Sigmoid colon (tissue), 7 donors: ENCODE results near the gene C5orf15. TPM values are rescaled to one million over a fixed set of nuclear protein-coding genes. Genes with fewer than 3 reads are reported as not detected.

Experiments used
- DNase-seq: peaks from one replicate; pipeline ENCODE4 v3.0.0-alpha.2; 2019
- H3K27ac ChIP-seq, 4 donors: fragments of 200-600 bp; sonication (generic); one replicate each; pipeline ENCODE4 v1.5.1; 2016 to 2019; ENCODE audit warnings: mild to moderate bottlenecking in 1 of 4
- H3K27me3 ChIP-seq, 3 donors: fragments of 200-600 bp; sonication (generic); one replicate each; pipeline ENCODE4 v1.5.1; 2019; ENCODE audit warnings: mild to moderate bottlenecking in 1 of 3
- H3K36me3 ChIP-seq, 4 donors: fragments of 200-600 bp; sonication (generic); one replicate each; pipeline ENCODE4 v1.5.1; 2016 to 2019
- H3K4me1 ChIP-seq, 4 donors: fragments of 200-600 bp; sonication (generic); one replicate each; pipeline ENCODE4 v1.5.1; 2017 to 2019
- H3K4me3 ChIP-seq, 4 donors: fragments of 200-600 bp; sonication (generic); one replicate each; pipeline ENCODE4 v1.5.1; 2017 to 2019; ENCODE audit warnings: mild to moderate bottlenecking in 2 of 4, moderate library complexity in 1 of 4
- H3K9me3 ChIP-seq, 4 donors: fragments of 200-600 bp in 3 of 4; sonication (generic) in 3 of 4; one replicate each; pipeline versions ENCODE4 v1.5.1 to v1.6.1; 2013 to 2019
- CTCF ChIP-seq, 4 experiments: fragments of 450-650 bp in 3 of 4; fragments of 200-600 bp in 1 of 4; IDR thresholded peaks; one replicate each; pipeline ENCODE4 v1.5.1; 2016 to 2019; ENCODE audit warnings: antibody characterized with exemption in 4 of 4, mild to moderate bottlenecking in 3 of 4, moderate library complexity in 2 of 4
- EP300 ChIP-seq, 4 donors: sonication (generic); formaldehyde crosslinking; IDR thresholded peaks; one replicate each; pipeline ENCODE4 v1.6.1; 2017; ENCODE audit warnings: antibody characterized with exemption in 4 of 4
- POLR2A ChIP-seq, 2 donors: fragments of 450-650 bp; IDR thresholded peaks; one replicate each; pipeline ENCODE4 v1.6.1; 2016; ENCODE audit warnings: antibody characterized with exemption in 2 of 2, mild to moderate bottlenecking in 2 of 2, moderate library complexity in 2 of 2
- POLR2AphosphoS5 ChIP-seq, 4 donors: sonication (generic); formaldehyde crosslinking; IDR thresholded peaks; one replicate each; pipeline ENCODE4 v1.6.1; 2017; ENCODE audit warnings: antibody characterized with exemption in 4 of 4
- WGBS, 2 donors: extraction: QIAGEN DNeasy Blood & Tissue Kit; methylation state at CpG; one replicate each; pipeline ENCODE4 v1.1.7; 2013; 5-methylcytosine and 5-hydroxymethylcytosine counted together
- intact Hi-C: fragments of 100-400 bp; cut with DNase I; formaldehyde crosslinking; loops from one replicate; pipeline ENCODE4 v1.15.1; 2023
- polyA plus RNA-seq, 3 donors: library from polyadenylated mRNA; stranded (reverse); fragments of 200-250 nt; gene quantifications; one replicate each; pipeline ENCODE4 v1.2.3, GENCODE V29; 2013
- total RNA-seq, 4 donors: library from RNA; depleted of rRNA; stranded (reverse); fragments of >200 nt; gene quantifications; one replicate each; pipeline ENCODE4 v1.1.0, GENCODE V29; 2016
- donor health status: healthy with polysubstance abuse.
- donor health status: Bipolar disorder and iron deficiency.
- donor health status: healthy.

The C5orf15 gene
- total and polyA plus RNA-seq, 7 donors, result 6.6 to 38.5 (median 26.0) TPM

DNA sequence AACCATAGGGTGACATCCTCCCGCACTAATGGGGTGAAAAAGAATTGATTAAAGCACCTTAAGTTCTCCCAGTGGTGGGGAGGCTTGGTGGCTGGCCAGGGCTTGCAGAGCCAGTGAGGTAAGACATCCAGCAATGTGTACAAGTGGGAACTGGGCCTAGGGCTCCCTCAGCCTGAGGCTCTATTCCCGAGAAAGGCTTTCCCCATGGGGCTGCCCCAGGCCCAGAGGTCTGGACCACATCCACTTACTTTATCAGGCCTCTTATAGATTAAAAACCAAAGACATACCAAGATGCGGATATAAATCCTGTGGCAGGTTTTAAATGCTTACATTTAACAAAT, 35.3 kb downstream of the C5orf15 start:
- H3K36me3 ChIP-seq, result no peaks in the 10 kb centered on the region
- WGBS, 2 donors, result 74 to 87% methylated on average over 3 of the region's 3 CpGs
- DNase-seq, result no peak
- no peaks in the 10 kb centered on the region for H3K9me3 ChIP-seq
- no peak for TF ChIP-seq CTCF (IDR thresholded peaks at IDR 0.05)
- TF ChIP-seq POLR2A (IDR thresholded peaks at IDR 0.05), result no peak
- TF ChIP-seq EP300 (IDR thresholded peaks at IDR 0.05), result no peak
- TF ChIP-seq POLR2AphosphoS5 (IDR thresholded peaks at IDR 0.05), result no peak
- H3K27ac ChIP-seq, result no peak overlapping the region
- no peaks in the 10 kb centered on the region for H3K4me1 ChIP-seq
- intact Hi-C loops, result no loop called here
- H3K4me3 ChIP-seq, result no peak overlapping the region
- no peaks in the 10 kb centered on the region for H3K27me3 ChIP-seq

GRCh38 chr5:133932441-133933168, 35.8 kb downstream of the C5orf15 start:
- 67 to 85% methylated on average over 13 of the region's 13 CpGs for WGBS, 2 donors
- intact Hi-C loops, result no loop called here
- Histone ChIP-seq H3K27ac (no peak overlapping the region), H3K4me1 (no peaks in the 10 kb centered on the region), H3K27me3 (no peaks in the 10 kb centered on the region), H3K9me3 (no peaks in the 10 kb centered on the region), H3K36me3 (no peaks in the 10 kb centered on the region), H3K4me3 (no peak overlapping the region)
- DNase-seq, result no peak
- no peak for TF ChIP-seq EP300 (IDR thresholded peaks at IDR 0.05)
- TF ChIP-seq POLR2AphosphoS5 (IDR thresholded peaks at IDR 0.05), result no peak
- TF ChIP-seq POLR2A (IDR thresholded peaks at IDR 0.05), result no peak
- TF ChIP-seq CTCF (IDR thresholded peaks at IDR 0.05), result no peak

GRCh38 chr5:133931546-133931945, 36.9 kb downstream of the C5orf15 start:
- no peaks in the 10 kb centered on the region for H3K36me3 ChIP-seq
- 95 to 96% methylated on average over 5 of the region's 5 CpGs for WGBS, 2 donors
- no peaks in the 10 kb centered on the region for H3K27me3 ChIP-seq
- no peak for TF ChIP-seq POLR2AphosphoS5 (IDR thresholded peaks at IDR 0.05)
- no peak for TF ChIP-seq CTCF (IDR thresholded peaks at IDR 0.05)
- no peak for TF ChIP-seq EP300 (IDR thresholded peaks at IDR 0.05)
- no peak for TF ChIP-seq POLR2A (IDR thresholded peaks at IDR 0.05)
- H3K4me3 ChIP-seq, result no peak overlapping the region
- intact Hi-C loops, result no loop called here
- no peaks in the 10 kb centered on the region for H3K9me3 ChIP-seq
- no peak overlapping the region for H3K27ac ChIP-seq
- DNase-seq, result no peak
- H3K4me1 ChIP-seq, result no peaks in the 10 kb centered on the region

DNA sequence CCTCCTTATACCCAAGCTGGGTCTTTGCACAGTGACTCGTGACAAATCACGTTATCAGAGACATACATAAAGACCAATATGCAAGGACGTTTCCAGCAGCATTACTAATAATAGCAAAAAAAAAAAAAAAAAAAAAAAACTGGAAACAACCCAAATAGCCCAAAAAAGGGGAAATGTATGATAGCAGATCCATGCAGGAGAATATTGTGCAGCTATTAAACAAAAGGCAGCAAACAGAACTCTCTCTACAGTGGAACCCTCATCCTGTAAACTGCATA, 37.7 kb downstream of the C5orf15 start:
- Histone ChIP-seq H3K4me3 (no peak overlapping the region), H3K36me3 (no peaks in the 10 kb centered on the region), H3K27ac (no peak overlapping the region), H3K9me3 (no peaks in the 10 kb centered on the region), H3K27me3 (no peaks in the 10 kb centered on the region), H3K4me1 (no peaks in the 10 kb centered on the region)
- DNase-seq, result no peak
- WGBS, 2 donors, result 55 to 80% methylated on average over 3 of the region's 3 CpGs
- no peak for TF ChIP-seq EP300 (IDR thresholded peaks at IDR 0.05)
- TF ChIP-seq POLR2A (IDR thresholded peaks at IDR 0.05), result no peak
- TF ChIP-seq CTCF (IDR thresholded peaks at IDR 0.05), result no peak
- no peak for TF ChIP-seq POLR2AphosphoS5 (IDR thresholded peaks at IDR 0.05)
- intact Hi-C loops, result no loop called here
